ENCODE measurements around the gene HAUS7.

HAUS7 gene

DNA sequence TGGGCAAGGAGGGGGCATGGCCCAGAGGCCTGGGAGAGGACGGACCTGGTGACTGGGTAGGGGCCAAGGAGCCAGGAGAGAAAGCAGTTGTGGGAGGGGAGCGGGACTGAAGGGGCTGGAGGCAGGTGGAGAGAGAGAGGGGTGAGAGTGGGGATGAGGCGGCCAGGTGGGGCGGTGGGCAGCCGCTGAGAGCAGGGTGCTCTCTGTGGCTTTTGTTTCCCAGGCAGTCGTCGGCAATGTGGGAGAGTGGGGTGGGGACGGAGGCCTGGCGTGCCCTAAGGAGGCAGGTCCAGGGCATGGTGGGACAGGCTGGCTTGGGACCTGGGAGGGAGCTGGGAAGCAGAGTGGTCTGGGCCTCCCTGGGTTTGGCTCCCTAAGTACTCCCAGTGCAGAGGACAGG is 43.9 kb upstream of the HAUS7 start:
- TF ChIP-seq, protein P1, sequence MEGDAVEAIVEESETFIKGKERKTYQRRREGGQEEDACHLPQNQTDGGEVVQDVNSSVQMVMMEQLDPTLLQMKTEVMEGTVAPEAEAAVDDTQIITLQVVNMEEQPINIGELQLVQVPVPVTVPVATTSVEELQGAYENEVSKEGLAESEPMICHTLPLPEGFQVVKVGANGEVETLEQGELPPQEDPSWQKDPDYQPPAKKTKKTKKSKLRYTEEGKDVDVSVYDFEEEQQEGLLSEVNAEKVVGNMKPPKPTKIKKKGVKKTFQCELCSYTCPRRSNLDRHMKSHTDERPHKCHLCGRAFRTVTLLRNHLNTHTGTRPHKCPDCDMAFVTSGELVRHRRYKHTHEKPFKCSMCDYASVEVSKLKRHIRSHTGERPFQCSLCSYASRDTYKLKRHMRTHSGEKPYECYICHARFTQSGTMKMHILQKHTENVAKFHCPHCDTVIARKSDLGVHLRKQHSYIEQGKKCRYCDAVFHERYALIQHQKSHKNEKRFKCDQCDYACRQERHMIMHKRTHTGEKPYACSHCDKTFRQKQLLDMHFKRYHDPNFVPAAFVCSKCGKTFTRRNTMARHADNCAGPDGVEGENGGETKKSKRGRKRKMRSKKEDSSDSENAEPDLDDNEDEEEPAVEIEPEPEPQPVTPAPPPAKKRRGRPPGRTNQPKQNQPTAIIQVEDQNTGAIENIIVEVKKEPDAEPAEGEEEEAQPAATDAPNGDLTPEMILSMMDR (IDR thresholded peaks at IDR 0.05; ENCODE audit: low read length, missing control alignments), result no peak
- DNase-seq (ENCODE audit: low read depth), result no peak
- H3K4me3 ChIP-seq (replicated peaks; ENCODE audit: low read depth, low read length), result no peak overlapping the region

DNA sequence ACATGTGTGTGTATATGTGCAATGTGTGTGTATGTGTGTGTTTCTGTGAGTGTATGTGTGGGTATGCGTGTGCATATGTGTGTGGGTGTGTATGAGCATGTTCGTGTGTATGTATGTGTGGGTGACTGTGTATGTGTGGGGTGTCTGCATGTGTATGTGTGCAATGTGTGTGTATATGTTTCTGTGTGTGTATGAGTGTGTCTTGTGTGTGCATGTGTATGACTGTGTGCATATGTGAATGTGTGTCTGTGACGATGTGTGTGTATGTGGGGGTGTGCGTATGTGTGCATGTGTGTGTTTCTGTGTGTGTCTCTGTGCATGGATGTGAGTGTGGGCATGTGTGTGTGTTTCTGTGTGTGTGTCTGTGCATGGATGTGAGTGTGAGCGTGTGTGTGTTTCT is 42.9 kb upstream of the HAUS7 start:
- TF ChIP-seq, protein P1 (IDR thresholded peaks at IDR 0.05; ENCODE audit: low read length, missing control alignments), result no peak
- DNase-seq (ENCODE audit: low read depth), result no peak
- H3K4me3 ChIP-seq (replicated peaks; ENCODE audit: low read depth, low read length), result no peak overlapping the region

DNA sequence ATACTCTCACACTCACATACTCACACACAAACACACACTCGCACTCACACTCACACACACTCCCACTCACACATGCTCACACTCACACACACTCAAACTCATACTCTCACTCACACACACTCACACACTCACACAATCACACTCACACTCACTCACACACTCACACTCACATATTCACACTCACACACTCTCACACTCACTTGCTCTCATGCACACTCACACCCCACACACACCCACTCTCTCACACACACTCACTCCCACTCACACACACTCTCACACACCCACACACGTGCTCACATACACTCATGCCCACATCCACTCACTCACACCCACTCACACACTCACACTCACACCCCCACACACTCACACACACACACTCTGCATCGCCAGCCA is 42.1 kb upstream of the HAUS7 start:
- TF ChIP-seq, protein P1 (IDR thresholded peaks at IDR 0.05; ENCODE audit: low read length, missing control alignments), result no peak
- H3K4me3 ChIP-seq (replicated peaks; ENCODE audit: low read depth, low read length), result no peak overlapping the region
- no peak for DNase-seq (ENCODE audit: low read depth)

DNA sequence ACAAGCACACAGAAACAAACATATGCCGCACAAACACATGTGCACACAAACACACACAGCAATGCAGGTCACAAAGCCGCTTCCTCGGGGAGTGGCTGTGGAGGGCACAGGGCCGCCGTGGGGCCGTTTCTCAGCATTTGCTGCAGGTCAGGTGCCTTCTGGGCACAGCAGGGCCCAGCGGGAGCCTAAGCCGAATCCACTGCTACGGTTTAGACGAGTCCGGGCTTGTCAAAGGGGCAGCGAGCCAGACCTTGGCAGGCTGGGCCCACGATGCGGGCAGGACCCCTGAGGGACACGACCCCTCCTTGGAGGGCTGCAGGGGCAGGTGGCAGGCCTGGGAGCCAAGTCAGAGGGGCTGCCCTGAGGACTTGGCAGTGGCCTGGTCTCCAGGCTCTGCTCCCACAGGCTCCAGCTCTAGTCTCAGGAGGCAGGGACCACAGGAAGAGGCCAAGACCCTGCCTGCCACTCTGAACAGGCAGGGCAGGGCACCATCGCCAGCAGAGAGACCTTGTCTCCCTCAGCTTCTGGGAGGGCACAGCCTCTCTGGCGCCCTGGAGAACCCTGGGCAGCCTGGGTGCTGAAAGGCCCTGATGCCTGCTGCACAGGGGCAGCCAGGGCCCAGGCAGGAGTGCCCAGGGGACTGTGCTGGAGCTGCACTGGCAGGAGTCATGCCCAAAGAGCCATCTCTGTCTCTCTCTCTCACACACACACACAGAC is 41.6 kb upstream of the HAUS7 start:
- no peak for DNase-seq (ENCODE audit: low read depth)
- TF ChIP-seq, protein P1 (IDR thresholded peaks at IDR 0.05; ENCODE audit: low read length, missing control alignments), result no peak
- H3K4me3 ChIP-seq (replicated peaks; ENCODE audit: low read depth, low read length), result no peak overlapping the region

DNA sequence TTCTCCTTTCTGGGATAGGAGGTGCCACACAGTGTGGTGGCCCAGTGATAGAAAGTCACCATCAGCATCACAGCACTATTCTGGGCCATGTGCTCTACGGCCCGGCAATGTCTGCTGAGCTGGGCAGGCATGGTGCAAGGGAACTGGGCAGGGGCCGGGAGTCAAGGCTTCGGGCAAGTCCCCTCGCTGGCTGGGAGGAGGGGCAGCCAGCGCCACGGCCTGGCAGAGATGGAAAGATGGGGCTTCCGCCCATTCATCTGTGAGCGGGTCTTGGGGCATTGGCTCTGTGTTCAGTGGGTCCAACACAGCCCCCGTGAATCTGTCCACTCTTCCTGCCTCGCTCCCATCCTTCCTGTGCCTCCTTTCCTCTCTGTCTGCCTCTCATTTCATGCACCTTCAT is 40.0 kb upstream of the HAUS7 start:
- no peak for DNase-seq (ENCODE audit: low read depth)
- TF ChIP-seq, protein P1 (IDR thresholded peaks at IDR 0.05; ENCODE audit: low read length, missing control alignments), result no peak
- H3K4me3 ChIP-seq (replicated peaks; ENCODE audit: low read depth, low read length), result no peak overlapping the region

DNA sequence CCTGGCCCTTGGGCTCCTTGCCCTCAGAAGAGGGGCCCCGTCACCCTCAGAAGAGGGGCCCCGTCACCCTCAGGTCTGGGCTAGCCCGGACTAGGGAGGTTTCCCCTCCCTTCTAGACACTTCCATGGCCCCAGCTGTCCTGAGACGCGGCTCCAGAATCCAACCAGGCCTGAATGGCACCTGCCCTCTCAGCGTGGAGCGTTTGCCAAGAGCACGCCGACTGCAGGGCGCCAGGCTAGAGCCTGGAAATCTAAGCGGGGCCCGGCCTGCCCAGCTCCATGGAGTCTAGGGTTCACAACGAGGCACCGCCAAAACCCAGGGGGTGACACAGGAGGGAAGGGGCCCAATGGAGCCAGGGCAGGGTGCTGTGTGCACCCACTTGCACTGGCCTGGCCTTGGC is 39.2 kb upstream of the HAUS7 start:
- H3K4me3 ChIP-seq (replicated peaks; ENCODE audit: low read depth, low read length), result no peak overlapping the region
- DNase-seq (ENCODE audit: low read depth), result no peak
- TF ChIP-seq, protein P1 (IDR thresholded peaks at IDR 0.05; ENCODE audit: low read length, missing control alignments), result no peak

Measured in fibroblast of pulmonary artery (primary cell).